SK-N-SH treated with all-trans-retinoic acid at 6 μM for 48 hours (cell line): ENCODE data around the gene EXOC4.
"Not testable (repeated sequence)": the region's sequence is repeated elsewhere in the genome, so short reads cannot be mapped to it uniquely, and the experiment has no call there.

Source experiments
- ATAC-seq: fragments of 200-7000 bp; cut with Tn5 transposase; 3 replicates; pipeline ENCODE4 v1.9.1; 2020; ENCODE audit warnings: mild to moderate bottlenecking, moderate library complexity
- ARNTL ChIP-seq: fragments of 450-650 bp; formaldehyde crosslinking; IDR thresholded peaks from 2 replicates; pipeline ENCODE4 v1.5.0; 2020; ENCODE audit warnings: low read depth, mild to moderate bottlenecking, moderate library complexity, borderline replicate concordance
- CREB5 ChIP-seq: fragments of 250-450 bp; sonication (Bioruptor Pico); IDR thresholded peaks from 2 replicates; pipeline ENCODE4 v1.5.1; 2020; ENCODE audit warnings: low read depth, mild to moderate bottlenecking, moderate library complexity
- CSDC2 ChIP-seq: fragments of 250-450 bp; sonication (Bioruptor Pico); IDR thresholded peaks from 2 replicates; pipeline ENCODE4 v1.5.0; 2020; ENCODE audit warnings: mild to moderate bottlenecking, moderate library complexity
- CSRNP3 ChIP-seq: fragments of 250-450 bp; sonication (Bioruptor Pico); IDR thresholded peaks from 2 replicates; pipeline ENCODE4 v1.5.1; 2021; ENCODE audit warnings: mild to moderate bottlenecking, moderate library complexity
- GLIS3 ChIP-seq: fragments of 250-450 bp; sonication (Bioruptor Pico); IDR thresholded peaks from 2 replicates; pipeline ENCODE4 v1.5.0; 2020; ENCODE audit warnings: mild to moderate bottlenecking, moderate library complexity
- ISL1 ChIP-seq: fragments of 250-450 bp; sonication (Bioruptor Pico); IDR thresholded peaks from 2 replicates; pipeline ENCODE4 v2.1.2; 2022; ENCODE audit warnings: mild to moderate bottlenecking, moderate library complexity
- OSR1 ChIP-seq: fragments of 250-450 bp; sonication (Bioruptor Pico); IDR thresholded peaks from 2 replicates; pipeline ENCODE4 v1.8.0; 2022; ENCODE audit warnings: moderate library complexity, mild to moderate bottlenecking, inconsistent platforms
- PATZ1 ChIP-seq: fragments of 250-450 bp; sonication (Bioruptor Pico); IDR thresholded peaks from 2 replicates; pipeline ENCODE4 v1.8.0; 2020; ENCODE audit warnings: mild to moderate bottlenecking, moderate library complexity, borderline replicate concordance
- POU6F1 ChIP-seq: fragments of 250-450 bp; sonication (Bioruptor Pico); IDR thresholded peaks from 2 replicates; pipeline ENCODE4 v1.8.0; 2021; ENCODE audit warnings: low read depth, mild to moderate bottlenecking, moderate library complexity, borderline replicate concordance
- TCF4 ChIP-seq: fragments of 250-450 bp; sonication (Bioruptor Pico); IDR thresholded peaks from 2 replicates; pipeline ENCODE4 v1.8.0; 2021; ENCODE audit warnings: mild to moderate bottlenecking, moderate library complexity, borderline replicate concordance
- TSHZ2 ChIP-seq: fragments of 250-450 bp; sonication (Bioruptor Pico); IDR thresholded peaks from 2 replicates; pipeline ENCODE4 v1.5.0; 2020; ENCODE audit warnings: mild to moderate bottlenecking, moderate library complexity
- ZFP30 ChIP-seq: fragments of 450-650 bp; formaldehyde crosslinking; IDR thresholded peaks from 2 replicates; pipeline ENCODE4 v1.5.0; 2022; ENCODE audit warnings: mild to moderate bottlenecking, moderate library complexity
- ZNF8 ChIP-seq: fragments of 450-650 bp; formaldehyde crosslinking; IDR thresholded peaks from 2 replicates; pipeline ENCODE4 v1.5.0; 2020; ENCODE audit warnings: mild to moderate bottlenecking, moderate library complexity

The EXOC4 gene

GRCh38 chr7:133643652-133644051 is 390.8 kb downstream of the EXOC4 start:
- ATAC-seq, result not testable (repeated sequence)

- TF ChIP-seq ISL1 (CRISPR knock-in tag), result peak; percentile 82
- TF ChIP-seq ARNTL (CRISPR knock-in tag), result no peak
- TF ChIP-seq TSHZ2, result peak; percentile 42; the same call in 1 of the 2 replicates
Measured at GRCh38 chr7:133645884-133646391, 393.1 kb downstream of the EXOC4 start.

GRCh38 chr7:133646472-133647315 is 393.8 kb downstream of the EXOC4 start:
- TF ChIP-seq ZNF8 (CRISPR knock-in tag) (no peak), TSHZ2 (peak; percentile 85), ZFP30 (CRISPR knock-in tag) (peak; percentile 43; the same call in 1 of the 2 replicates), PATZ1 (CRISPR knock-in tag) (no peak), GLIS3 (no peak), OSR1 (CRISPR knock-in tag) (no peak), ISL1 (CRISPR knock-in tag) (peak; percentile 88), CSDC2 (CRISPR knock-in tag) (no peak), CSRNP3 (CRISPR knock-in tag) (peak; percentile 49; the same call in 1 of the 2 replicates), CREB5 (peak; percentile 32; the same call in 1 of the 2 replicates), TCF4 (peak; percentile 79), POU6F1 (no peak)
- ATAC-seq, result peak; percentile 76

More at GRCh38 chr7:133645884-133646391, 393.1 kb downstream of the EXOC4 start:
- ATAC-seq, result peak; percentile 52

GRCh38 chr7:133649593-133649992 is 396.7 kb downstream of the EXOC4 start:
- ATAC-seq, result no peak
- TF ChIP-seq TCF4 (no peak), ISL1 (CRISPR knock-in tag) (0 out of 2 replicates have a peak, but pooled peaks have one; percentile 14)
